ENCODE measurements around the gene IL36RN. TPM values are rescaled to one million over a fixed set of nuclear protein-coding genes. Genes with fewer than 3 reads are reported as not detected.

IL36RN gene
- total RNA-seq, 4 donors from 2014 or later, result 0.93 to 1.7 TPM; not detected in 2

DNA sequence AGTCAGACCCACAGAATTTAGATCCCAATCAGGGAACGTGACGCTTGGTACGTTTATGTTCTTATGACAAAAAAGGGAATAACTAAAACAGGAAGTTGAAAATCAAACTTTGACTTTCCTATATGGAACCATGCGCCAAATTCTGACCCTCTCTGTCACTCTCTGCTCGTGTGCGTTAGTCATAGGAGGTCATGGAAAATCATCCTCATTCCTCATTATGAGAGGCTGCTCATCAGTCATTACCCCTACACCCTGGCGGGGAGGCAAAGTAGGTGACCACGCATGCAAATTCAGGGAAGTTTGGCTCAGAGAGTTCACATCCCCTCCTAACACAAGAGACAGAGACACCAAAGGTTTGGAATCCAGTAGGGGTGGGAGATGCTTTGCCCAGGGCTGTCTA lies 24.3 kb downstream of the IL36RN start:
- H3K36me3 ChIP-seq, result no peaks in the 10 kb centered on the region
- no peaks in the 10 kb centered on the region for H3K4me1 ChIP-seq
- ATAC-seq, result no peak
- TF ChIP-seq POLR2AphosphoS5 (IDR thresholded peaks at IDR 0.05) (no peak), POLR2A (IDR thresholded peaks at IDR 0.05) (no peak)
- H3K4me3 ChIP-seq, result no peak overlapping the region
- no peak overlapping the region for H3K27ac ChIP-seq
- H3K27me3 ChIP-seq, result peaks cover 34% of the 10 kb centered on the region
- peaks cover 0 to 5% (median 0%) of the 10 kb centered on the region in 3 donors for H3K9me3 ChIP-seq
- 50 to 58% methylated on average over 6 to 8 of the region's 8 CpGs for WGBS, 2 donors (ENCODE audit: low coverage in 1 of 2)

DNA sequence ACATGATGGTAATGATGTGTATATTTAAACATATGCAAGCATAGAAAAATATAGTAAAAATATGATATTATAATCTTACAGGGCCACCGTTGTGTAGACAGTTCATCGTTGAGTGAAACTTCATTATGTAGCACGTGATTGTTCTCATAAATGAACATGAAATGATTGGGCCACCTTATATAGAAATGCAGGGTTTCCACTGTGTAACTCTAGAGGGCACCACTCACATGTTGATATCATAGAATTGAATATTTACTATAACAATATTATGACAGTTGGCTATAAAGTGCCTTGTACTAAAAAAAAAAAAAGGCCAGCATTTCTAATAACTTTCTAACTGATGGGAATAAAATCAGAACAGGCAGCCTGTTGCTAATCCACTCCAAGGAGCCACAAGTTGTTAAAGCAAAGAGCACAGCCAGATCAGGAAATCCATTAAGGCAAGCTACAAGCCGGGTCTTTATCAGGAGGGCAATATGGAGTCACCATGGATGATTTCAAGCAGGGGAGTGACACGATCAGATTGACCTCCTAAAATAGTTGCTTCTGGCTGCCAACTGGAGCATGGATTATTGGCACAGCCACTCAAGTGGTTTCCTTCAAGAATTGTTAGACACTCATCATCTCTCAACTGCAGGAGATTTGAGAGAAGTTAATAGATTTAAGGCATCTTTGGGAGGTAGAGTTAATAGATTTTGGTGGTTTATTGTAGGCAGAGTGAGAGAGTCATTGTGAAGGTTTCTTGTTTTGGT lies 25.4 kb downstream of the IL36RN start:
- TF ChIP-seq POLR2A (IDR thresholded peaks at IDR 0.05), result no peak
- TF ChIP-seq POLR2AphosphoS5 (IDR thresholded peaks at IDR 0.05), result no peak
- no peak for TF ChIP-seq EP300 (IDR thresholded peaks at IDR 0.05)
- TF ChIP-seq, protein P1, sequence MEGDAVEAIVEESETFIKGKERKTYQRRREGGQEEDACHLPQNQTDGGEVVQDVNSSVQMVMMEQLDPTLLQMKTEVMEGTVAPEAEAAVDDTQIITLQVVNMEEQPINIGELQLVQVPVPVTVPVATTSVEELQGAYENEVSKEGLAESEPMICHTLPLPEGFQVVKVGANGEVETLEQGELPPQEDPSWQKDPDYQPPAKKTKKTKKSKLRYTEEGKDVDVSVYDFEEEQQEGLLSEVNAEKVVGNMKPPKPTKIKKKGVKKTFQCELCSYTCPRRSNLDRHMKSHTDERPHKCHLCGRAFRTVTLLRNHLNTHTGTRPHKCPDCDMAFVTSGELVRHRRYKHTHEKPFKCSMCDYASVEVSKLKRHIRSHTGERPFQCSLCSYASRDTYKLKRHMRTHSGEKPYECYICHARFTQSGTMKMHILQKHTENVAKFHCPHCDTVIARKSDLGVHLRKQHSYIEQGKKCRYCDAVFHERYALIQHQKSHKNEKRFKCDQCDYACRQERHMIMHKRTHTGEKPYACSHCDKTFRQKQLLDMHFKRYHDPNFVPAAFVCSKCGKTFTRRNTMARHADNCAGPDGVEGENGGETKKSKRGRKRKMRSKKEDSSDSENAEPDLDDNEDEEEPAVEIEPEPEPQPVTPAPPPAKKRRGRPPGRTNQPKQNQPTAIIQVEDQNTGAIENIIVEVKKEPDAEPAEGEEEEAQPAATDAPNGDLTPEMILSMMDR (IDR thresholded peaks at IDR 0.05), result no peak
- Histone ChIP-seq H3K9me3 (peaks cover 0 to 5% (median 0%) of the 10 kb centered on the region in 3 donors), H3K27ac (no peak overlapping the region), H3K4me3 (no peak overlapping the region), H3K27me3 (peaks cover 41% of the 10 kb centered on the region), H3K4me1 (no peaks in the 10 kb centered on the region), H3K36me3 (no peaks in the 10 kb centered on the region)
- ATAC-seq, result no peak
- WGBS, 2 donors (ENCODE audit: low coverage in 1 of 2), result 63 to 70% methylated on average over 5 of the region's 5 CpGs

DNA sequence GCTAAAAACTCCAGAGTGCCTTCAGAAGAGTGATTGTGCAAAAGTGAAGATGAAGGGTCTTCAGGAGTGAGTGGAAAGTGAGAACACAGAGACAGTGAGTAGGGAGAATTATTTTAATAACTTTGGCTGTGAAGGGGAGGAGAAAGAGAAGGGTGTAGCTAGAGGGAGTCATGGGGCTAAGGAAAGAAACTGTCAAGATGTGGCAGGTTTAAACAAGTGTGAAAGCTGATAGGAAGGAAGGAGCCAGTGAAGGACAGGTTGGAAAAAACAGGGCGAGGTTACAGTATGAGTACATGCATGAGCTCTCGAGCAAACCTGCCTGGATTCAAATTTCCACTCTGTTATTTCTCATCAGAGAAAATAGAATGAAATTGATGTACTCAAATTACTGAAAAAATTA lies 26.5 kb downstream of the IL36RN start:
- Histone ChIP-seq H3K27me3 (peaks cover 51% of the 10 kb centered on the region), H3K27ac (no peak overlapping the region), H3K36me3 (no peaks in the 10 kb centered on the region), H3K4me3 (no peak overlapping the region), H3K4me1 (no peaks in the 10 kb centered on the region), H3K9me3 (peaks cover 0 to 5% (median 0%) of the 10 kb centered on the region in 3 donors)
- 64 to 71% methylated on average over 1 to 2 of the region's 2 CpGs for WGBS, 2 donors (ENCODE audit: low coverage in 1 of 2)
- ATAC-seq, result no peak
- TF ChIP-seq, protein P1 (IDR thresholded peaks at IDR 0.05), result no peak
- TF ChIP-seq POLR2AphosphoS5 (IDR thresholded peaks at IDR 0.05) (no peak), POLR2A (IDR thresholded peaks at IDR 0.05) (no peak), EP300 (IDR thresholded peaks at IDR 0.05) (no peak)

DNA sequence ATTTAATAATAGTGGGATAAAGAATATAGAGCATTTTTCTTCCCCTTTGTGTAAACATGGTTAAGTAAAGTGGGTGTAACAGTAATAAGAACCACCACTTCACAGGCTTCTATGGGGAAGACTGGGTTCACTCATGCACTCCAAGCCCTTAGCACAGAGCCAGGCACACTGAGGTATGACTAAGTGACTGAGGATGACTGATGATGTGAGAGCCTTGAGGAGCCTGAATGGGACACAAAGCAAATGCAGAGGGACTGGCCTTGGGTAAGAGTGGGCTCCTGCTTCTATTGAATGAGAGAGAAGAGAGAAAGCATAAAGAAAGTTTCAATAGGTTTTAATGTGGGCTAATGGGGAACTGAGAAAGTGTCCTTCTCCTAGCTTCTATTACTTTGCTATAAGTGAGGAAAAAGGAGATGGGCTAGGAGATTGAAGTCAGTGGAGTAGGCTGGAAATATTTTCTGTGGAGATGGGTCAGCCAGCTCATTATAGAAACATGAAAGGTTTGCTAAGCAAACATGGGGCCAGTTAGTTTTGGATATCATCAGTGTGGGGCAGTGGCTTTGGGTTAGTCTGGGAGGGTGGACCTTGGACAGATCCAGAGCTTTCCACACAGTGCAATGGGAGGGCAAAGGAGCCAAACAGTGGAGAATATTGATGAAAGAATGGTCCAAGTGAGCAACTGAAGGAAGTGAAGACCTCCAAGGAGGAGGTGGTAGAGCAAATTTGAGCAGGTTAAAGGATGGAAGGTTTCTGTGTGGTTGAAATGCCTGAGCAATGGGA lies 29.4 kb downstream of the IL36RN start:
- Histone ChIP-seq H3K27ac (no peak overlapping the region), H3K4me3 (no peak overlapping the region), H3K4me1 (no peaks in the 10 kb centered on the region), H3K9me3 (peaks cover 0 to 5% (median 0%) of the 10 kb centered on the region in 3 donors), H3K27me3 (peaks cover 44% of the 10 kb centered on the region), H3K36me3 (no peaks in the 10 kb centered on the region)
- TF ChIP-seq, protein P1 (IDR thresholded peaks at IDR 0.05), result no peak
- TF ChIP-seq EP300 (IDR thresholded peaks at IDR 0.05), result no peak
- TF ChIP-seq POLR2A (IDR thresholded peaks at IDR 0.05), result no peak
- TF ChIP-seq POLR2AphosphoS5 (IDR thresholded peaks at IDR 0.05), result no peak
- ATAC-seq, result no peak

DNA sequence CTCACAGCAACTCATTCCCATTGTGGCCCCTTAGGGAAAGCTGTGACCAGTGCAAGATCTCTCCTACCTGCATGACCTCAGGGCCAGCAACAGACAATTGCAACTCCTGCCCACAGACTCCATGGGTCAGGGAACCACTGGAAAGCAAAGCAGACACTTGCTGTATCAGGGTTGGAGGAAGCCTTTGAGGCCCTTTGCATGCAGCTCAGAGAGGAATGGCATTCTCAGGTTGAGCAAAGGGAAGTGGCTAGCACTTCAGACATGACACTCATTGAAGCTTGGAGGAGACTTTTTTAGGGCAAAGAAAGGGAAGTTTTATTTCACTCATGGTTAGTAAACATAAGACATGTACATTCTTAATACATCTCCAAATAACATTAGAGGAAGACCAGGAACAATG lies 30.9 kb downstream of the IL36RN start:
- Histone ChIP-seq H3K4me3 (no peak overlapping the region), H3K4me1 (no peaks in the 10 kb centered on the region), H3K36me3 (no peaks in the 10 kb centered on the region), H3K9me3 (peaks cover 0 to 5% (median 0%) of the 10 kb centered on the region in 3 donors), H3K27ac (no peak overlapping the region), H3K27me3 (peaks cover 38% of the 10 kb centered on the region)
- no peak for ATAC-seq
- TF ChIP-seq POLR2A (IDR thresholded peaks at IDR 0.05) (no peak), EP300 (IDR thresholded peaks at IDR 0.05) (no peak), POLR2AphosphoS5 (IDR thresholded peaks at IDR 0.05) (no peak)
- TF ChIP-seq, protein P1 (IDR thresholded peaks at IDR 0.05), result no peak
